GM19193 (cell line): ENCODE measurements around the gene HIP1.

Experiments
- POLR2A ChIP-seq: IDR thresholded peaks from 4 replicates; pipeline ENCODE4 v1.6.1; 2011; ENCODE audit not compliant: insufficient read depth, insufficient read length; ENCODE audit errors: extremely low read depth

HIP1 gene

DNA sequence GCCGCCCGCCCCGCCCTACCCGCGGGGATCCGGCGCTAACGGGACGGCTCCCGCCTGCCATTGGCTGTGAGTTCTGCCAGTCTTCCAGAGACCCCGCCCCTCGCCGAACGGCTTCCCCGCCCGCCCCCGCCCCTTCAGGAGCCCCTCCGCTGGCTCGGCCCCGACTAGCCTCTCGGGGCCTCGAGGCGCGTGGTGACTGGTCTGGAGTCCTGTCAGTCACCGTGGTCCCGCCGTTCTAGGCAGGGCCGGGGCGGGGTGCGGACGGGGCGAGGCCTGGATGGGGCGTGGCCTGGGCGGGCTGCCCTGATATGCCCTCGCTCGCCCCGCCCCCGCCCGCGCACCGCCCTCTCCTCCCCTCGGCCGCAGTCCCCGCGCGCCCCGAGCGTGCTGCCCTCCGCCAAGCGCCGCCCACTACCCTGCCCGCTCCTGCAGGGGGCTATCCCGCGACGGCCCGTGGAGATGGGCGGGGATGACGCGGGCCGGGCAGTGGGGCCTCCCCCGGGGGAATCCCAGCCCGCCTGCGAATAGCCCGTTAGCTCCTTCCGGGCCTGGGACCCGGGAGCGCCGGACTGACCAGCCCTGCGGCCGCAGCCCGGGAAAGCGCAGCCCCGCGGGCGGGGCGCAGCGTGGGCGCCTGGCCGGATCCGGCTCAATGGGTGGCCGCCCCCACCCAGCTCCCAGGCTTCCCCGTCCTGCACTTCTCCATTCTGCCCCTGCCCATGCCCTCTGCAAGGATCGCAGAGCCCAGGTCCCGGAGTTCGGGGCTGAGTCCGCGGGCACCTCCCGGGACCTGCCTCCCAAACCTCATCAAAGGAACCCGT is 444 bp upstream of the HIP1 start:
- peak; percentile 59 for TF ChIP-seq POLR2A

DNA sequence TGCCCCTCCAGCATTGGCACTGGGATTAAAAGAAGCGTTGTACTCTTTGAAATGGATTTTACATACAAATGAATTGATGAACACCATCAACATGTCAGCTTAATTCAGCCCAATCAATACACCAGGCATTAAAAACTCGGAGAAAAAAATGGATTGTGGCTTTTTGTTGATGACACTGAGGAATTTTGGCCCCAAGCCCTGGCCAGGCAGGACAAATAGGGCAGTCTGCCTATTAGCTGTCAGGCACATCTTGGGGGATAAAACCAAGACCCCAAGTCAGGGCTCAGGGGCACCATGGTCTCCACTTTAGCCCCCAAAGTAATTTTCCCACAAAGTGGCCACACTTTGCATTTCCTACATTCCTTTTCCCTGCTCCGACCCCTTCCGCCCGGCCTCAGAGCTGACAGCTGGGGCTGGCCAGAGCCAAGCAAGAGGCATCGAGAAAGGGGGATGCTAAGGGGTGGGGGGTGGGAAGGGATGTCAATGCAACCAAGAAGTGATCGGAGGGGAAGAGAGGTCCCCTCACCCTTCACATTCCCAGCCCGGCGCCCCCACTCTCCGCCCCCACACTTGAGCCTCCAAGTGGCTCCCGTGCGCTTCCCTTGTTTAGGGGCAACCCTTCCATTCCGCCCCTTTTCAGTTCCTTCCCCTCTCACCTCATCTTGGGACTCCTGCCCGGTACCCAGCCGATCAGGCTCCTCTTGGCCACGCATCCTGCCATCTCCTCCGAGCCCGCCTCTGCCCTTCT is 711 bp downstream of the HIP1 start:
- TF ChIP-seq POLR2A: no peak

DNA sequence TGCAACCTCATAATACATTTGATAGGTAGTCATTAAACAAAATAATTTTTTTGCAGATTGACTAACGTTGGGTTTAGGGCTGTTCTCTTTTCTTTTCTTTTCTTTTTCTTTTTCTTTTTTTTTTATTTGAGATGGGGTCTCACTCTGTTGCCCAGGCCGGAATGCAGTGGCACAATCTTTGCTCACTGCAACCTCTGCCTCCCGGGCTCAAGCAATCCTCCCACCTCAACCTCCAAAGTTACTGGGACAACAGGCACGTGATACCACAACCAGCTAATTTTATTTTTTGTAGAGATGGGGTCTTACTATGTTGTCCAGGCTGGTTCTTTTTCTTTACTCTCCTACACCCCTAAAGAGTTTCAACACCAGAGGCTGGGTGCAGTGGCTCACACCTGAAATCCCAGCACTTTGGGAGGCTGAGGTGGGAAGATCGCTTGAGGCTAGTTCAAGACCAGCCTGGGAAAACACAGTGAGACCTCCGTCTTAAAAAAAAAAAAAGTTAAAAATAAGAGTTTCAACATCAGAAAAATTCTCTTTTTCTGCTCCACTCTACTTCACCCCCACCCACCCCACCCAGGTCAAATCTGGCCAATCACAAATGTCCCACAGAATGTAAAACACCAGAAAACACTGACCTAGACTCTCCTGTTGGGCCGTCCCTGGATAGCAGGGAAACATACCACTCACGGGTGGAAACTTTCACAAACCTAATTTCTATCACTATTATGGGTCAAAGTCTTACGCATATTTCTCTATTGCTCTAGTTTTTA is 3.0 kb downstream of the HIP1 start:
- no peak for TF ChIP-seq POLR2A

DNA sequence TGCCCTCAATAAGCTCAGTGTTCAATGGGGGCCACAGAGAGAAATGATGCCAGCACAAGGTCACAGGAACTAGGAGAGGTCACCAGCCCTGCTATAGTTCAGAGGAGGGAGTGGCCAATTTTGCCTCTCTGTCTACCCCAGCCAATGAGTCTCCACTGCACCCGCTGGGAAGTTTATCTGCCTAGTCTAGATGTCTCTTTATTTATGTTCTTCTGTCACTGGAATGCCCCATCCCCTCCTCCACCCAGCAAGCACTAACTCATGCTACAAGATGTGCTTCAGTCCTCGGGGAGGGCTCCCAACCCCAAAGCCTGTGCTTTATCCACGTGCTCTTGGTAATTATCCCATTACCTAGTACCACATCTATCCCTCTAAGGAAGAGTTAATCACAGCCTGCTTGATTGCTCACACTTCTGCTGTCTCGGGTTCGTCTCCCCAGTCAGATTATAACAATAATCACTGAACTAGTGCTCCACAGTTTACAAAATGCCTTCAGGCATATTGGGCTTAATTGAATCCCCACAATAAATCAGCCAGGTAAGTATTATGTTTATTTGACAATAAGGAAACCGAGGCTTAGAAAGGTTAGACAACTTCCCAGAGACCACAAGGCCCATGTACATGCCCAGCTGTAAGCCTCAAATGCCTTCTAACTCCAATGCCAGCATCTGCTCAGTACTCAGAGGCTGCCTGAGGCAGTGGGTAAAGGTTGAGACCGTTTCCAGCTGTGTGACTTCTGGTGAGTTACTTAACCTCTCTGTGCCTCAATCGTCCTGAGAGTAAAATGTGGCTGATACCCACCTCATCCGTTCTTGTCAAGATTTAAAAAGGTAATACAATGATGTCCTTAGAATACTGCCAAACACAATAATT is 3.9 kb downstream of the HIP1 start:
- no peak for TF ChIP-seq POLR2A

DNA sequence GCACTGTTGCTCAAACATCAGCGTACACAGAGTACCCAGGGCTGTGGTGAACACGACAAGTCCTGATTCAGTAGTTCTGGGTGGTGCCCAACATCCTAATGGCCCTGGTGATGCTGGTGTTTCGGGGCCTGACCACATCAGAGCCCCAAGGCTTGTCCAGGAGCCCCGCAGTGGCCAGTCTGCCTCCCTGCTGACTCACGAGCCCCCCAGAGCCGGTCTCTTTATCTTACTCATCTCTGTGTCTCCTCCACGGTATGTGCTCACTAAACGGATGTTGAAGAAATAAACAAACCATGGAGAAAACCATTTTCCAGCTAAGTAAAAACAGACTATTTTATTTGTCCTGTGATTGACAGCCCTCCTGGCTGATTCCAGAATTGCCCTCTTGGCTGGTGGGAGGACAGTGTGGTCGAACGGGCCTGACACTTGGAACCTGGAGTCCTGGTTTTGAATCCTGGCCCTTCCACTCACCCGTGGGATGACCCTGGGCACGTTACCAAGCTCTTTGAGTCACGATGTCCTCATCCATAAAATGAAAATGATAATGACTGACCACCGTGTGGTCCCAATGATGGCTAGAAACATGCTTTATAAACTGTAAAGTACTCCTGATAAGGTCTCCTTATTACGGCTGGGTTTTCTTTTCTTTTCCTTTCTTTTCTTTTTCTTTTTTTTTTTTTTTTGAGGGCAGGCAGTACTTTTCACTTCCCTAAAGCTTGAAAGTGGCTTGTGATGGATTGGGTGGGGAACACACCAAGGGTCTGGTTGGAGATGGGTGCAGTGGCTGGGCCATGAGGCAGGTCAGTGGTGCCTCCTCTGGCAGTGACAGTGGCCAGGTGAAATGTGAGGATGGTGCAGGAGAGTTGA is 5.7 kb downstream of the HIP1 start:
- no peak for TF ChIP-seq POLR2A

DNA sequence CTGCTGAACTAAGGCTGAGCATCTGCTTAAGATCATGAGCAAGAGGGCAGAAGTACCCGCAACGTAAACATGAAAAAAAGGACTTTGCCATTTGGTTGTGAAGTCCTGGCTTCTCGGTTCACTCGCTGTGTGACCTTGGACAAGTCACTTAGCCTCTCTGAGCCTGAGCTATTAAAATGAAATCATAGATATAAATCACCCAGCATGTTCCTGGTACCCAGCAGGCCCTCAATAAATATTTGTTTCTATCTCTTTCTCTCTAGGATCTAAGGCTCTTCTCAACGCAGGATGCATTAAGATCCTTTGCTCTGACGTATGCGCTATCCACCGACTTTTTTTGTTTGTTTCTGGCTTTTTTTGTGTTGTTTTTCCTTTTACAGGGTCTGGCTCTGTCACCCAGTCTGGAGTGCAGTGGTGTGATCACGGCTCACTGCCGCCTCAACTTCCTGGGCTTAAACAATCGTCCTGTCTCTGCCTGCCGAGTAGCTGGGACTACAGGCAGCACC is 6.7 kb downstream of the HIP1 start:
- no peak for TF ChIP-seq POLR2A

DNA sequence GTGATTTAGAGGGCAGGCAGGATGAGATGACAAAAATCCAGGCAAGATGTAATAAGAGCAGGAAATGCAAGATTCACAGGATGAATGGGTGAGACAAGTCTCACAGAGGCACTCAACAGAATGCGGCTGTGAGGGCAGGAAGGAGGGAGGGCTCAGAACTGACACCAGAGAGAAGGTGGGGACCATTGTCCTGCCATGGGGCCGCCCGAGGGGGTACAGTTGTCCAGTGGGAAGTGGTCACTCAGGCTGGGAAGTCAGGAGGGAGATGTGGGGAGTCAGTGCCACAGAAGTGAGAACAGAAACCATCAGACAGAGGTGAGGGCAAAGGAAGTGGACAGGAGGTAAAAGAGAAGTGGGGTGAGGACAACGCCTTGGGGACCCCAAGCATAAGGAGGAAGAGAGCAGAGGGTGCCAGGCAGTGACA is 8.9 kb downstream of the HIP1 start:
- TF ChIP-seq POLR2A: no peak

DNA sequence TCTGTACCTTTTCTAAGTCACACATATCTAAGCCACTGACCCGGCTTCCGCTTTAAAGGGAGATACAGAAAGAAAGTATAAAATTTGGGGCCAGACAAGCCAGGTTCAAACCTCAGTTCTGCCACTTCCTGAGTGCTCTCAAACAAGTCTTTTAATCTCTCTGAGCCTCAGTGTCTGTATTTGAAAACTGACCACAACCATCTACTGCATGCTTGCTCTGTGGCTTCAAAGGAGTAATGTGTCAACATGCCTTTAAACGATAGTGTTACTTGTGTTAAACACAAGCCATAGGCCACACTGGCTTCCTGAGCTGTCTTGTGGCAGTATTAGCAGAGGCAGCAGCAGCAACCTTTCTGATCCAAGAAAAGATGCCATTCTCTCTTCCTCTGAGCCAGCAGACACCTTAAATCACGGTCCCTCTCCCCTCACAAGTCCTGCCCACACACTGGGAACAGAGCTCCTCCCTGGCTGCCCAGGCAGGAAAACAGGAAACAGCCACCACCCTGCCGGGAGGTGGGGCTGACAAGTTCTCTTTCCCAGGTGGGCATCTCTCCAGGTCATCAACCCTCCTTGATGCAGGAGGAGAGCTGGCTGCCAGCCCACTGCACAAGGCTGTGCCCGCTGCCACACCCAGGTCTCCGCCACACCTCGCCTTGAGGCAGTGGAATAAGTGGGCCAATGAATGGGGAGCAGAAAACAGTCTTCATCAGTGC is 10.7 kb downstream of the HIP1 start:
- no peak for TF ChIP-seq POLR2A

DNA sequence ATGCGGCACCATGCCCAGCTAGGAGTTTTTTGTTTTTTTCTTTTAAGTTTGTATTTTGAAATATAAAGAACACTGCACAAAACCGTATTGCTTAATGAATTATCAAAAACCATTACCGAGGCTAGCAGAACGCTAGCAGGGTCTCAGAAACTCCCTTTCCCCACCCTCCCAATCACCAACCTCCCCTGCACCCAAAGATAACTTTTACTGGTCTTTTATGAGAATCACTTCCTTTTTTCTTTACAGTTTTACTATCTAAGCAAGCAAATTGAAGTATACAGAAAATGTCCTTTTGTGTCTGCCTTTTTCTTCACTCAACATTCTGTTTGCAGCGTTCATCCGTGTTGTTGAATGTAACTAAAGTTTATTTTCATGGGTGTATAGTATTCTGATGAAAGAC is 13.4 kb downstream of the HIP1 start:
- no peak for TF ChIP-seq POLR2A

DNA sequence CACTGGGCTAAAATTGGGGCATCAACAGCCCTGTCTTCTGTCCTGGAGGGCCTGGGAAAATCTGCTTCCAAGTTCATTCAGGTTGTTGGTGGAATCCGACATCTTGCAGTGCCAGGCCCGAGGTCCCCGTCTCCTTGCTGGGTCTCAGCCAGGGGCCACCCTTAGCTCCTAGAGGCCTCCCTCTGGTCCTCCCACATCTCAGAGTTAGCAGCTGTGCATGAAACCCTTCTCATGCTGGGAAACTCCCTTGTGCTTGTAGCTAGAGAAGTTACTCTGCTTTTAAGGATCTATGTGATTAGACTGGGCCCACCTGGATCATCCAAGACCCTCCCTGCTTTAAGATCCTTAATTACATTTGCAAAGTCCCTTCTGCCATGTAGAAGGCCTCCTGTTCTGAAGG is 15.3 kb downstream of the HIP1 start:
- no peak for TF ChIP-seq POLR2A

DNA sequence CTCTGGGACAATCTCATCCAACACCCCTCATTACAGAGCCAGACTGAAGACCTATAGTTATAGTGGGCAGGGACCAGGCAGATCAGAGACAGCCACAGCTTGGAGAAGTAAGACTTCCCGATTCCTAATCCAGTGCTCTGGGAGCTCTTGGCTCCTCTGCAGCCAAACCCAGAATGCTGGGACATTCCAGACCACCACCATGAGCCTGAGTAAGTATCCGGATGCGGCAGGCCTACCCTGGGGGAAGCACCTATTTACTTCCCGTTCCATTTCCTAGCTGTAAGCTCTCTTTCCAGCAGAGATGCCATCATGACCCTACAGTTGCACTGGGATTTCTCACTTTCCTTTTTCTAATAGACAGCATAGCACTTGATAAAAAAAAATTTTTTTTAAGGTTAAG is 16.4 kb downstream of the HIP1 start:
- no peak for TF ChIP-seq POLR2A

DNA sequence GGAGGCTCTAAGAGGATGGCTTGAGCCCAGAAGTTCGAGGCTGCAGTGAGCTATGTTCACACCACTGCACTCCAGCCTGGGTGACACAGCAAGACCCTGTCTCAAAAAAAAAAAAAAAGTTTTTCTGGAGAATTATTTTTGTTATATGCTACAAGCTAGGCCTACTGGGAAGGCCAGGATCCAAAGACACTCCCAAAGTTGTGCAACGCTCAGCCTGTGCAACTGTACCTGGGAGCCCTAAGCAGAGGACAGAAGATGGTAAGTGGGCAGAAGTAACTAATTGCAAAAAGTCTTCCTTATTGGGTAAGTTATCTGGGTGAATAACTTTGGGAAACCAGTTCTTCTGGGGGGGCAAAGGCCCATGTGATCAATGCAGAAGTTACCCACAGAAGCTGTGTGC is 17.3 kb downstream of the HIP1 start:
- TF ChIP-seq POLR2A: no peak

DNA sequence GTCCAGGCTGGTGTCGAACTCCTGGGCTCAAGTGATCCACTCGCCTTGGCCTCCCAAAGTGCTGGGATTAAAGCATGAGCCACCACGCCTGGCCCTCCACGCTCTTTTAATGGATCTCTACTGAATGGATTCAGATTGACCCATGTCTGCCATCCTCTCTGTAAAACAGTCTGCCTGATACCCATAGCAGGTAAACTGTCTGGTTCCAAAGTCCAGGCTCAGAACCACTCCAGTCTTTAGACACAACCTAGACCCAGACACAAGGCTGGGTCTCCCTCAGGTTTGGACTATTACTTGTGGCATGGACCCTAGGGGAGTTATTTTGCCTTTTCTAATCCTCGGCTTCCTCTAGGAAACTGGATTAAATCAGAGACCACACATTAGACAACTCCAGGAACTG is 19.1 kb downstream of the HIP1 start:
- TF ChIP-seq POLR2A: no peak
